Stimulated activated naive CD8-positive, alpha-beta T cell treated with anti-CD3 and anti-CD28 coated beads, Interleukin-15, amount 100 ng/mL, for 72 hours (primary cell): ENCODE data around the gene GPR137C.

Source experiments
- ATAC-seq: fragments of 150-1000 bp; cut with Tn5 transposase; 2 replicates; pipeline ENCODE4 v1.10.0; 2021; ENCODE audit warnings: mild to moderate bottlenecking, moderate library complexity
- DNase-seq, 2 donors: peaks; one replicate each; pipeline ENCODE4 v3.0.0; 2021 to 2022
- H3K27ac Mint-ChIP-seq, 2 donors: one replicate each; pipeline ENCODE4 v1.8.0; 2022; ENCODE audit warnings: mild to moderate bottlenecking in 2 of 2, mixed read lengths in 2 of 2, moderate library complexity in 2 of 2
- H3K27me3 Mint-ChIP-seq: one replicate; pipeline ENCODE4 v1.8.0; 2022; ENCODE audit warnings: mixed read lengths
- H3K4me1 Mint-ChIP-seq: one replicate; pipeline ENCODE4 v1.8.0; 2022; ENCODE audit warnings: mild to moderate bottlenecking, mixed read lengths
- H3K4me3 Mint-ChIP-seq, 2 donors: one replicate each; pipeline ENCODE4 v1.8.0; 2022; ENCODE audit warnings: mild to moderate bottlenecking in 2 of 2, mixed read lengths in 2 of 2, moderate library complexity in 1 of 2
- H3K9me3 Mint-ChIP-seq, 2 donors: one replicate each; pipeline ENCODE4 v1.8.0; 2022; ENCODE audit warnings: mixed read lengths in 2 of 2

Gene GPR137C, protein sequence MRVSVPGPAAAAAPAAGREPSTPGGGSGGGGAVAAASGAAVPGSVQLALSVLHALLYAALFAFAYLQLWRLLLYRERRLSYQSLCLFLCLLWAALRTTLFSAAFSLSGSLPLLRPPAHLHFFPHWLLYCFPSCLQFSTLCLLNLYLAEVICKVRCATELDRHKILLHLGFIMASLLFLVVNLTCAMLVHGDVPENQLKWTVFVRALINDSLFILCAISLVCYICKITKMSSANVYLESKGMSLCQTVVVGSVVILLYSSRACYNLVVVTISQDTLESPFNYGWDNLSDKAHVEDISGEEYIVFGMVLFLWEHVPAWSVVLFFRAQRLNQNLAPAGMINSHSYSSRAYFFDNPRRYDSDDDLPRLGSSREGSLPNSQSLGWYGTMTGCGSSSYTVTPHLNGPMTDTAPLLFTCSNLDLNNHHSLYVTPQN

DNA sequence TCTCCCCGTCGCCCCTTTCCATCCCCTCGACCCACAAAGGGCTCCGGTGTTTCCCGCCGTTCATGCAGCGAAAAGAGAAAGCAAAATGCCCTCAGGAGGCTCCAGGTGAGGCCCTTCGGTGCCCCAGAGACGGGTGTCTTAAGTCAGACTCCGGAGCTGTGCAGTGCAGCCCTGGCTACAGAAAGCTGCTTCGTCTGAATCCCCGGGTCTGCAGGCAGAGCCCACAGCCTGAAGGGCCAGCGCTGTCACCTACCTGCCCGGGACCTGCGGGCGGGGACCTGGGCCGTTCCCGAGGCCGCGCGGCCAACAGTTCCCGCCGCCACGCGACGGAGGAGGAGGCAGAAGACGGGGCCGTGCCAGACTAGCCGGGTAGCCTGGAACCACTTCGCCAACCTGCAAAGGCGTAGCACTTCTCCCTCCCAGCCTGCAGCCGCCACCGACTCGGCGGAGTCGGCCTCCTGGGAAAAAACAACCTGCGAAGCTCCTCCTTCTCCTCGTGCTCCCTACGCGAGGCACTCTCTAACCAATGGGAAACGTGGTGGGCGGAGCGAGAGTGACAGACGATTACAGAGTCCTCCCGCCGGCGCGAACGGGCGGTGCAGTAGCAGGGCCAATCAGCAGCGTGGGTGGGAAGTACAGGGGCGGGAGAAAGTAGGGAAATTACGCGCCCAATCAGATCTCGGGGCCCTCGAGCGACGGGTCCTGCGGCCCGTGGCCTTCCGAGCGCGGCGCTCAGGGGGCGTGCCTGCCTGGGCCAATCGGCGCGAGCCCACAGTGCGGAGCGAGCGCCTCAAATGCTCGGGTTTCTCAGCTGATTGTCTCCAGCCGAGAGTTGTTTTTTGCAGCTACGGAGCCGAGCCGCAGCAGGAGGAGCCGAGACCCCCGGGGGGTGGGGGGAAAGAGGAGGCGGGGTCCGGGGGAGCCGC lies at the start of gene GPR137C, which contains the start of gene TXNDC16:
TSS of gene GPR137C (plus strand) at position 774 of the 926 bp plus-strand sequence. CDS start 312 bp downstream, outside the sequence.
TSS of gene TXNDC16 (minus strand) at position 443 of the 926 bp plus-strand sequence. CDS start 8,948 bp downstream, outside the sequence.
- Mint-ChIP-seq H3K9me3 (no peaks in the 10 kb centered on the region), H3K4me1 (peaks cover 29% of the 10 kb centered on the region), H3K27ac (peak within 1 kb of the TSS; percentile 91 to 94), H3K4me3 (peak within 1 kb of the TSS; percentile 93 to 95), H3K27me3 (peaks cover 9% of the 10 kb centered on the region)
- ATAC-seq = peak; percentile 93
- peak; percentile 96 to 99 for DNase-seq

DNA sequence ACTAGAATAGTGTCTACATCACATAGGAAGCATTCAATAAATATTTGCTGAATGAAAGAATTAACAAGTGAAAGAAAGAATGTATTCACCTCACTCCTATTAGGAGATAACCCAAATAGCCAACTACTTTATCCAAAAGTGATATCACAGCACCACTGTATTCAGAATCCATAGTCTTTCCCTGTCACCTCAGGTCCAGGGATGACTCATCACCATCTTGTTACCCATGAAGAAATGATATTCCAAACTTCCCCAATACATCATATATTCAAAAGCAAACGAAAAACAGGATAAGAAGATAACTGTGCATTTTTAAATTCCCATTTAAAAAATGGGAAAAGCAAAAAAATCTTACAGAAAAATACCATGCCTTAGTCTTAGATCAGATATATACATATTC lies 39.4 kb upstream of the GPR137C start:
- Mint-ChIP-seq H3K4me3 (no peak overlapping the region), H3K9me3 (no peaks in the 10 kb centered on the region), H3K27ac (no peak overlapping the region), H3K27me3 (no peaks in the 10 kb centered on the region), H3K4me1 (no peaks in the 10 kb centered on the region)
- DNase-seq = no peak
- no peak for ATAC-seq

DNA sequence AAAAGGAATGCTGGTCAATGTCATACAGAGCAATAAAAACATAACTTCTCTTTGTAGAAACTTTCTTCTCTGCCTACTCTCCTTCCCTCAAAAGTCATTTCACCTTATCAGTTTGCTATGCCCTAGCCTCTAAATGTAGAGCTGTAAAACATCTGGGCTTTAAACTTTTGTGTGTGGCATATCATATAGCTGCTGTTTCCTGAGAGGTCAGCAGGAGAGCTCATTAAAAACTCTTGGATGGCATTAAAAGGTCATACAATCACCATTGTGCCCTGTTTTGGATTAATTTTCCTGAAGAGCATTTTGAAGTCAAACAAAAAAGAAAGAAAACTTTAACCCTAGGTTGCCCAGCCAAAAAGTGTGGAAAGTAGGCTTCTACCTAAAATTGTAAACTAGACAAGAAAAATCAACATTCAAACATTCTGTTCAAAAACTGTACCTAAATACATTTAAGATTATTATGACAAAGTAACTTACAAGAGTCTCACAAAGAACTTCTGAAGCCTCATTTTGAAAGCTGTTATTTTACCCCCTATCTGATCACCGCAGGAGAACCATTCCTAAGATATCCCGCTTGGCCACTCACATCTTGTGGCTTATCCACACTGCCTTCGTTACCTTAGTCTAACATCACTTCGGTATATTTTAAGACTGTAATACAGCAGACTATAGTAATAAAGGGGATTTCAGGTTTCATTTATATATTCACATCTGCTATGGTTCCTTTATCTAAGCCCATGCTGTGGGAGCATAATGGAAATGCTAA lies 38.4 kb upstream of the GPR137C start:
- DNase-seq (no peak), ATAC-seq (no peak)
- Mint-ChIP-seq H3K4me1 (no peaks in the 10 kb centered on the region), H3K27ac (no peak overlapping the region), H3K27me3 (no peaks in the 10 kb centered on the region), H3K9me3 (no peaks in the 10 kb centered on the region), H3K4me3 (no peak overlapping the region)

DNA sequence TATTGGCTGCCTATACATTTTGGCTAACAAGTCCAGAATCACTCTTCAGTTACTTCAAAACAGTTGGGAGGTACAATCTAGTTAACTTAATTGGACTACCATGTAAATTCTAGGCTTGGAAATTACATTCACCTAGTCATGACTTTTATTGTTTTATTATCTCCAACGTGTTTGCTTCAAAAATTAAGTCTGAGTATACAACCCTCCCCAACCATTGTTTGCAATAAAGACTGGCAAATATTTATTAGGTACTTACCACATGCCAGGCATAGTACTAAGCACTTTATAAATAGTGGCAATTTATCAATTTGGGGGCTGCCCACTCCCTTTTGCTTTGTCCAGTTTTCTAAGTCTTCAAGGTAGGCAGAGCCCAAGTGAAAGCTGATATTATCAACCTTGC lies 30.6 kb upstream of the GPR137C start:
- H3K27me3 Mint-ChIP-seq = no peaks in the 10 kb centered on the region
- H3K9me3 Mint-ChIP-seq = no peaks in the 10 kb centered on the region
- H3K27ac Mint-ChIP-seq = no peak overlapping the region
- ATAC-seq (no peak), DNase-seq (no peak)
- no peak overlapping the region for H3K4me3 Mint-ChIP-seq
- no peaks in the 10 kb centered on the region for H3K4me1 Mint-ChIP-seq

DNA sequence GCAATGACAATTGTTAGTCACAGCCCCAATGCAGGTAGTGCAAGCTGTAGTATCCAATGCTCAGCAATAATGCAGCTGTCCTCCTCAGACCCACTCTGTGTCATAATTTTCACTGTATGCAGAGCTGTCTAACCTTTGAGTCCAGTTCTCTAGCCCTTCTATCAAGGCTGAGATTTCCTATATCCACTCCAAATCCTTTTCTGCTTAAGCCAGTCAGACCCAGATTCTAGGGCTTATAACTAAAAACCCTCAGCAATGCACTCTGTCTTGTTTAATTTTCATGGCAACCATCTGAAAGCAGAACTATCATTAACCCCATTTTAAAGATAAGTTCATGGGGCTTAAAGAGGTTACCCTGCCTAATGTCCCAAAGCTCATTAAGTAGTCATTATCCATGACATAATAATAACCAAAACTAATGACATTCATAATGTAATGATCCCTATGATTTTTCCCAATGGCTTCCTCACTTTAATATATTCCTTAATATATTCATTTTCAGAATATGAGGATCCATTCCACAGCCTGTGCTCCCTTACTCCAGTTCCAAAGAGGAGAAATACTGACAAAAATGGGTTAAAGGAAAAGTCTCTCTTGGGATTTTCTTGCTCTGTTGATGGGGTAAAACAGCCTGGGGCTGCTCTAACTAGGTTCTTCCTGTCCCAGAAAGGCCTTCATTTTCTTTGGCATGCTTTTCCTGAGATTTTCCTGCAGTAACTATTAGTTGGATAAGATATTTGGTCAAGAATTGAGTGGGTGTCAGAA lies 29.9 kb upstream of the GPR137C start:
- no peak overlapping the region for H3K4me3 Mint-ChIP-seq
- DNase-seq (no peak), ATAC-seq (no peak)
- no peak overlapping the region for H3K27ac Mint-ChIP-seq
- no peaks in the 10 kb centered on the region for H3K4me1 Mint-ChIP-seq
- H3K9me3 Mint-ChIP-seq = no peaks in the 10 kb centered on the region
- H3K27me3 Mint-ChIP-seq = no peaks in the 10 kb centered on the region

DNA sequence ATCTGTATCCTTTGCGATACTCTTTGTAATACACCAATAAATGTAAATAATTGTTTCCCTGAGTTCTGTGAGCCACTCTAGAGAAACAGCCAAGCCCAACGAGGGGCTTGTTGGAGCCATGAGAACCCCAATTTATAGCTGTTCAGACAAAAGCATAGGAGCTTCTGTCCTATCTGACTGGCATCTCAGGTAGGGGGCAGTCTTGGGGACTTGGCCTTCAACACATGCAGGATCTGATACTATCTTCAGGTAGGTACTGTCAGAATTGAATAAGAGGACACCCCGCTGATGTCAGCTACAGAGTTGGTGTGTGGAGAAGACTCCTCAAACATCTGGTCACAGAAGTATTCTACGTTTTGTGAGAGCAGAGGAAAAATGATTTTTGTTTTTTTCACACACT lies 25.6 kb upstream of the GPR137C start:
- Mint-ChIP-seq H3K27me3 (no peaks in the 10 kb centered on the region), H3K9me3 (no peaks in the 10 kb centered on the region), H3K4me1 (no peaks in the 10 kb centered on the region), H3K4me3 (no peak overlapping the region), H3K27ac (no peak overlapping the region)
- ATAC-seq (no peak), DNase-seq (no peak)

DNA sequence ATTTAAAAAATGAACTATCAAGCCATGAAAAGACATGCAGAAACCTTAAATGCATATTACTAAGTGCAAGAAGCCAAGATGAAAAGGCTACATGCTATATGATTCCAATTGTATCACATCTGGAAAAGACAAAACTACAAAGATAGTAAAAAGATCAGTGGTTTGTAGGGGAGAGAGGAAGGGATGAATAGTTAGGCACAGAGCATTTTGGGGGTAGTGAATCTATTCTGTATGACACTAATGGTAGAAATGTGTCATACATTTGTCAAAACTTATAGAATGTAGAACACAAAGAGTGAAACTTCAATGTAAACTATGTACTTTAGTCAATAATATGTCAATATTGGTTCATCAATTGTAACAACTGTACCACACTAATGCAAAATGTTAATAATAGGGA lies 21.2 kb upstream of the GPR137C start:
- H3K27ac Mint-ChIP-seq = no peak overlapping the region
- ATAC-seq (peak; percentile 83), DNase-seq (no peak)
- no peaks in the 10 kb centered on the region for H3K9me3 Mint-ChIP-seq
- H3K4me3 Mint-ChIP-seq = no peak overlapping the region
- H3K4me1 Mint-ChIP-seq = no peaks in the 10 kb centered on the region
- no peaks in the 10 kb centered on the region for H3K27me3 Mint-ChIP-seq

DNA sequence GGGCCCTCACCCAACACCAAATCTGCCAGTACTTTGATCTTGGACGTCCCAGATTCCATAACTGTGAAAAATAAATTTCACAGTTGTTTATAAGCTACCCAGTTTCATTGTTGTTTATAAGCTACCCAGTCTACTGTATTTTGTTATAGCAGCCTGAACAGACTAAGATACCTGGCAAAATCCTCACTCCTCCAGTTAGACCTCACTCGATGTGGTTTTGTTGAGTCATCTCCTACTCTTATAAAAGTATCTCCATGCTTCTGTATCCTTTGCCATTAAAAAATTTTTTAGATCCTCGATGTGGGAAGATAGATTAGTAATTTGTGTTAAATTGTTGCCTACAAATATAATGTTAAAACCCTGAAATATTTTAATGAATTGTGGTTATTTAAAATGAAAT lies 16.4 kb upstream of the GPR137C start:
- H3K4me3 Mint-ChIP-seq = no peak overlapping the region

DNA sequence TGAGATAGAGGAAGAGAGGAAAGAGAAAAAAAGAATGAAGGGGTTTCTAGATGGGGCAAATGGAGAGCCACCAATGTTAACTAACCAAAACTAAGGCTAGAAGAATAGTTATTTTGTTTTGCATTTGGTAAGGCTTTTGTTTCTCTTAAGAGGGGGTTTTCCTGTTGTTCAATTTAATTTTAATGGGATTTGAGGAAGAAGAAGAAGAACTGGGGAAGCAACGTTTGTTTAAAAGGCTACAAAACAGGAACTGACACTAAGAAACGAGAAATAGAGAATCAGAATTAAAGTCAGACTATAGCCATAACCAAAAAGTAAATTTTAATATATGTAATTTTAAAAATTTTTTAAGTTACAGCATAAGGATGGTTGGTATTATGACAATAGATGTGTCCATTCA lies 14.0 kb upstream of the GPR137C start:
- no peak overlapping the region for H3K4me3 Mint-ChIP-seq

More for the DNA sequence above, 16.4 kb upstream of the GPR137C start:
- Mint-ChIP-seq H3K9me3 (no peaks in the 10 kb centered on the region), H3K4me1 (no peaks in the 10 kb centered on the region), H3K27me3 (no peaks in the 10 kb centered on the region), H3K27ac (no peak overlapping the region)
- ATAC-seq = no peak
- no peak for DNase-seq

DNA sequence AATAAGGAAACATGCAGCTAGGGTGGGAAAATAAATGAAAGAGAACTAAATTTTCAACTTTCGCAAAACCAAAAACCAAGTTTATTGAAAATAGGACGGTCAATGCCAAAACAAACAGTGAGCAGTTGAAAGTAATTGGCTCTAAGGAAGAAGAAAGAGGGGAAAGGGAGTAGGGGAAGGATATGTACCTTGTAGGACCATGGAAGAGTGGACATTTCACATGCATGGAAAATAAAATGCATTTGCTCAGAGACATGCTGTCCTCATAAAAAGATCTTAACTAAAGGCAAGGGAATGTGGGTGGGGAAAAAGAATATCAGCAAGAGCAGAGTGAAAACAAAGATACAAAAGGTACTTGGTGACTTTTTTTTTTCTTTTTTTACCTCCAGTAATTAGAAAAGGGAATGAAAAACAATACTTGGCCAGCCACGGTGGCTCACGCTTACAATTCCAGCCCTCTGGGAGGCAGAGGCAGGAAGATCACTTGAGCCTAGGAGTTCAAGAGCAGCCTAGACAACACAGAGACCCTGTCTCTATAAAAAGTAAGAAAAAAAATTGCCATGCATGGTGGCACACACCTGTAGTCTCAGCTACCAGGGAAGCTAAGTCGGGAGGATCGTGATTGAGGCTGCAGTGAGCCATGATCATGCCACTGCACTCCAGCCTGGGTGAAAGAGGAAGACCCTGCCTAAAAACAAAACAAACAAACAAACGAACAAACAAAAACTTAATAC lies 6.9 kb upstream of the GPR137C start:
- no peak for ATAC-seq
- Mint-ChIP-seq H3K27me3 (no peaks in the 10 kb centered on the region), H3K4me1 (peaks cover 23% of the 10 kb centered on the region), H3K9me3 (no peaks in the 10 kb centered on the region), H3K27ac (peak overlapping the region in 1 of 2 donors; percentile 5), H3K4me3 (no peak overlapping the region)
- no peak for DNase-seq

More for the DNA sequence above, 14.0 kb upstream of the GPR137C start:
- no peak overlapping the region for H3K27ac Mint-ChIP-seq
- H3K4me1 Mint-ChIP-seq = no peaks in the 10 kb centered on the region
- DNase-seq (no peak), ATAC-seq (no peak)
- no peaks in the 10 kb centered on the region for H3K27me3 Mint-ChIP-seq
- no peaks in the 10 kb centered on the region for H3K9me3 Mint-ChIP-seq

DNA sequence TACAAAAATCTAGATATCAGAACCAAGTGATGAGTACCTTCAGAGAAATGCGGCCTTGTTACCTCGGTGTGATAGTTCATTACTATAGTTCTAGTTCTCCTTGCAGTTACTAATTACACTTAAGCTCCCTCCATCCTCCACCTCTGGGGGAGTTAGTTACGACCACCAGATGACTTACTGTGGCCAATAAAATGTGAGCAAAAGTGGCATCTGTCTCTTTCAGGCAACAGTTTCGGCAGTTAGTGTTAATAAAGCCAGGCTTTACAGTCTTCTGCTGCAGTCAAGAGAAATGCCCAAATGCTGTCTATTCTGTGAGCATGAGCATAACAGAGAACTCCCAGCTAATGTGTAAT lies 6.3 kb upstream of the GPR137C start:
- DNase-seq = no peak
- Mint-ChIP-seq H3K4me1 (peaks cover 29% of the 10 kb centered on the region), H3K9me3 (no peaks in the 10 kb centered on the region), H3K4me3 (no peak overlapping the region), H3K27ac (no peak overlapping the region), H3K27me3 (no peaks in the 10 kb centered on the region)
- no peak for ATAC-seq

DNA sequence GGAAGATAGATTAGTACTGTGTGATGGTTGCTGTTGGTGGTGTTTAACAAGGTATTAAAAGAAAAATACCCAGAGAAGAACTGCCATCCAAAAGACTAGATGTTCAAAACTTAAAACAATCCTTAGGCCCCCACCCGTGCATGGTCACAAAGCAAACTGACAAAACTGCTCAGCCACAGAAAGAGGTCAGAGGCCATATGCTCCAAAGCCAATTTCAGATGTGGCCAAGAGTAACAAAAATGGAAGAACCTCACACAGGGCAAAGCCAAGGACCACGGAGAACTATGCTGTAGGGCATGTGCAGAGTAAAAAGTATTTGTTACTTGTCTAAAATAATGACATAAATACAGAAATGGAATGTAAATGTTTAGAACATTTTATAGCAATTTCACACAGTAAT lies 5.6 kb upstream of the GPR137C start:
- Mint-ChIP-seq H3K4me1 (peaks cover 34% of the 10 kb centered on the region), H3K27me3 (no peaks in the 10 kb centered on the region), H3K9me3 (no peaks in the 10 kb centered on the region), H3K27ac (peak overlapping the region in 1 of 2 donors; percentile 27), H3K4me3 (no peak overlapping the region)
- no peak for ATAC-seq
- no peak for DNase-seq

DNA sequence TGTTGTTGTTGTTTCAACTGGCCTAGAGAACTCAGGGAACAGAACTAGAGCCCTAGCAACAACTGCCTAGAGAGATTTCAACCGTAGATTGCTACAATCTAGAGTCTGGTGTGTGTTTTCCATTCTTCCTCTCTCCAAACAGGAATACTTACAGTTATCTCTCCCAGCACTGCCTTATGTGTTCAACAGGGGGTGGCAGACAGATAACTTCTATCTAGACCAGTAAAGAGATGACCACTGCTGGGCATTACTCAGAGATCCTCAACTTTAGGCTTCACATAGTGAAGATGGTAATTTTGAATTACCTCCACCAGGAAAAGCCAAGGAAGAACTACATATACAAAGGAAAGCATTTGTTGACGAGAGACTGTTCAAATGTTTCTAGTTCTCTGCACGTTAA lies 5.1 kb upstream of the GPR137C start:
- DNase-seq (no peak), ATAC-seq (no peak)
- peaks cover 35% of the 10 kb centered on the region for H3K4me1 Mint-ChIP-seq
- no peaks in the 10 kb centered on the region for H3K9me3 Mint-ChIP-seq
- no peak overlapping the region for H3K27ac Mint-ChIP-seq
- no peak overlapping the region for H3K4me3 Mint-ChIP-seq
- no peaks in the 10 kb centered on the region for H3K27me3 Mint-ChIP-seq

DNA sequence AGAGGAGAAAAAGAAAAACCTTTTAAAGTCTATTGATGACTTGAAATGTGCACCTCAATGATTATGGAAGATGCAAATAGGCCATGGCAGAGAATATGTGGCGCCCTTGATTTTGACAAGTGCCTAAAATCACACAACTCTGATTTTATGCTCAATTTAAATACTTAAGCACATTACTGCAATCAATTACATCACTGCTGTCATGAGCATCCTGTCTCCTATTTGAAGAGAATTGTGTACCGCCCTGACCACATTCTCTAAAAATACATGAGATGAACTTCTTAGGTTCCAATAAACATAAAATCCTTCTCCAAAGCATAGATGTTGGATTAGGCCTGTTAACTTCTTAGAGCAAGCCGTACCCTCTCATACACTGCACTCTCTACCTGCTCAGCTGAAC lies 2.0 kb upstream of the GPR137C start:
- H3K4me3 Mint-ChIP-seq = peak overlapping the region; percentile 93 to 95
- peaks cover 38% of the 10 kb centered on the region for H3K4me1 Mint-ChIP-seq
- peaks cover 9% of the 10 kb centered on the region for H3K27me3 Mint-ChIP-seq
- no peaks in the 10 kb centered on the region for H3K9me3 Mint-ChIP-seq
- no peak for ATAC-seq
- DNase-seq = no peak
- H3K27ac Mint-ChIP-seq = peak overlapping the region; percentile 5 to 85
